Measurements from ENCODE around the gene GNAQ.
"Not testable (repeated sequence)": the region's sequence is repeated elsewhere in the genome, so short reads cannot be mapped to it uniquely, and the experiment has no call there.

The GNAQ gene

DNA sequence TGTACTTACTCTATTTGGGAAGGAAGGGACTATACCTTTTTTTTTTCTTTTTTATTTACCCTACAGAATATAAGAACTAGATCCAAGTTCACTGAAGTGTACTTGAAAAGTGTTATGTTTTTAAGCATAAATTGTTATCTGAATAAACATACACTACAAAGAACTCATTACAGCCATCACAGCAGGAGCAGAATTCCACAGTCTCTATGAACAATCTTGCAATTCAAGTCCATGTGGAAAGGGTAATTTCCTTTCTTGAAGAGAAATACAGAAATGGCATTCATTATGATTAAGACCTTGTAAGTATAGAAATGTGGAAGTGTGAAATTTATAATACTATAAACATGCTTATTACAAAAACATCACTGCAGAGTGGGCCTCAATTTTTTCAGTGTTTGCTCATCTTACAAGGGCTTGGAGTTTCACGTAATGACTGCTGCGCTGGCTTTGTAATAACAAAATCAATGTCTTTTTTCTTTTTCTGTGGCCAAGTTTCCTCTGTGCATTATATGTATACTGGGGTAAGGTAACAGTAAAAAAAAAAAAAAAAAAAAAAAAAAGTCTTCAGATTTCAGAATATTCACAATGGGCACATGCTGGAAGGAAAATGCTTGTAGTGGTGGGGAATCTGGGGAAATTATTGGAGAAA is 306.4 kb downstream of the GNAQ start:
- no peaks in the 10 kb centered on the region for H3F3A ChIP-seq (ENCODE audit: control insufficient read depth, insufficient read depth)
- no peak for TF ChIP-seq EZH2phosphoT487 (IDR thresholded peaks at IDR 0.05; ENCODE audit: borderline replicate concordance, low read length)
- TF ChIP-seq, protein P1, sequence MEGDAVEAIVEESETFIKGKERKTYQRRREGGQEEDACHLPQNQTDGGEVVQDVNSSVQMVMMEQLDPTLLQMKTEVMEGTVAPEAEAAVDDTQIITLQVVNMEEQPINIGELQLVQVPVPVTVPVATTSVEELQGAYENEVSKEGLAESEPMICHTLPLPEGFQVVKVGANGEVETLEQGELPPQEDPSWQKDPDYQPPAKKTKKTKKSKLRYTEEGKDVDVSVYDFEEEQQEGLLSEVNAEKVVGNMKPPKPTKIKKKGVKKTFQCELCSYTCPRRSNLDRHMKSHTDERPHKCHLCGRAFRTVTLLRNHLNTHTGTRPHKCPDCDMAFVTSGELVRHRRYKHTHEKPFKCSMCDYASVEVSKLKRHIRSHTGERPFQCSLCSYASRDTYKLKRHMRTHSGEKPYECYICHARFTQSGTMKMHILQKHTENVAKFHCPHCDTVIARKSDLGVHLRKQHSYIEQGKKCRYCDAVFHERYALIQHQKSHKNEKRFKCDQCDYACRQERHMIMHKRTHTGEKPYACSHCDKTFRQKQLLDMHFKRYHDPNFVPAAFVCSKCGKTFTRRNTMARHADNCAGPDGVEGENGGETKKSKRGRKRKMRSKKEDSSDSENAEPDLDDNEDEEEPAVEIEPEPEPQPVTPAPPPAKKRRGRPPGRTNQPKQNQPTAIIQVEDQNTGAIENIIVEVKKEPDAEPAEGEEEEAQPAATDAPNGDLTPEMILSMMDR (IDR thresholded peaks at IDR 0.05; ENCODE audit: low read depth, low read length, poor library complexity, severe bottlenecking), result no peak
- no peaks in the 10 kb centered on the region for H3K9me2 ChIP-seq (replicated peaks; ENCODE audit: control insufficient read depth, low read length)
- no peaks in the 10 kb centered on the region for H3K27me3 ChIP-seq (ENCODE audit: control insufficient read depth, low read length)
- H3K4me1 ChIP-seq (ENCODE audit: control insufficient read depth, low read length), result no peaks in the 10 kb centered on the region
- H3K27ac ChIP-seq (ENCODE audit: low read depth, low read length), result no peak overlapping the region
- no peak overlapping the region for H3K4me3 ChIP-seq (ENCODE audit: low read length)
- no peaks in the 10 kb centered on the region for H3K9me3 ChIP-seq (ENCODE audit: control insufficient read depth, insufficient read depth, low read length)
- no peaks in the 10 kb centered on the region for H3K79me2 ChIP-seq (ENCODE audit: control insufficient read depth, low read length)
- no peak overlapping the region for H3K4me2 ChIP-seq (ENCODE audit: low read length)
- no peaks in the 10 kb centered on the region for H3K36me3 ChIP-seq (ENCODE audit: control insufficient read depth, low read length)
- no peaks in the 10 kb centered on the region for H4K20me1 ChIP-seq (ENCODE audit: control insufficient read depth, insufficient read depth, low read depth, low read length)

DNA sequence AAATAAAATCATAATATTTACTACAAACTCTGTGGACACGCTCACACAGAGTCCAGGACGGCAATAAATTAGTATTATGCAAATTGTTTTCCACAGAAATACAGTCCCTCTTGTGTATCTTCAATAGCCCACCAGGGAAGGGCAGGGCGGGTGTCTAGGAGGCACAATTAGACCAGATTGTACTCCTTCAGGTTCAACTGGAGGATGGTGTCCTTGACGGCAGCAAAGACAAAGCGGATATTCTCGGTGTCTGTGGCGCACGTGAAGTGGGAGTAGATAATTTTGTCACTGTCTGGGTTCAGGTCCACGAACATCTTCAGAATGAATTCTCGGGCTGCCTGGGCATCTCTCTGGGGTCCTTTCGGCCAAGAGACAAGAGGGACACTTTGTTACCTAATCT is 310.5 kb downstream of the GNAQ start:
- not testable (repeated sequence) for H3K4me3 ChIP-seq (ENCODE audit: low read length); H3K79me2 ChIP-seq (ENCODE audit: control insufficient read depth, low read length); H3K36me3 ChIP-seq (ENCODE audit: control insufficient read depth, low read length); H3K27me3 ChIP-seq (ENCODE audit: control insufficient read depth, low read length); H3K4me2 ChIP-seq (ENCODE audit: low read length); H3K4me1 ChIP-seq (ENCODE audit: control insufficient read depth, low read length); H3K9me3 ChIP-seq (ENCODE audit: control insufficient read depth, insufficient read depth, low read length); H4K20me1 ChIP-seq (ENCODE audit: control insufficient read depth, insufficient read depth, low read depth, low read length); H3F3A ChIP-seq (ENCODE audit: control insufficient read depth, insufficient read depth); H3K9me2 ChIP-seq (replicated peaks; ENCODE audit: control insufficient read depth, low read length); H3K27ac ChIP-seq (ENCODE audit: low read depth, low read length)

DNA sequence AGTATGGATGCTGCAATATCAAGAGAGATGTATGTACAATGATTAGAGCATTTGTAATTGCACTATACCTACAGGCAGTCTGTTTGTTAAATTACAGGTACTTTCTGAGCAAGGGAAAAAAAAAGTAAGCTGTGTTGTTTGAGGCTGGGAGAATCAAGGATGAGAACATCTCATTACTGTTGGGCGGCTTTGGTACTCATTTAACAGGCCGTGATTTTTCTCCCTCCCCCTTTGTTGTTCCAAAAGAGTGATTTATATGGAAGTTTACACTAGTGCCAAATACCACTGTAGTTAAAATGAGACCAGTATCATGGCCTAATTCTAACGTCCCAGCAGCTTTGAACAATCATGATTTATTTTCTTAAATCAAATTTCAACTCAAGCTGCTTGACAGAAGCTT is 312.3 kb downstream of the GNAQ start:
- H3K36me3 ChIP-seq (ENCODE audit: control insufficient read depth, low read length), result no peaks in the 10 kb centered on the region
- H3K27ac ChIP-seq (ENCODE audit: low read depth, low read length), result no peak overlapping the region
- no peaks in the 10 kb centered on the region for H3K9me3 ChIP-seq (ENCODE audit: control insufficient read depth, insufficient read depth, low read length)
- H3K4me3 ChIP-seq (ENCODE audit: low read length), result no peak overlapping the region
- H3F3A ChIP-seq (ENCODE audit: control insufficient read depth, insufficient read depth), result no peaks in the 10 kb centered on the region
- no peaks in the 10 kb centered on the region for H3K4me1 ChIP-seq (ENCODE audit: control insufficient read depth, low read length)
- H3K79me2 ChIP-seq (ENCODE audit: control insufficient read depth, low read length), result no peaks in the 10 kb centered on the region
- no peak for TF ChIP-seq EZH2phosphoT487 (IDR thresholded peaks at IDR 0.05; ENCODE audit: borderline replicate concordance, low read length)
- TF ChIP-seq, protein P1 (IDR thresholded peaks at IDR 0.05; ENCODE audit: low read depth, low read length, poor library complexity, severe bottlenecking), result no peak
- no peaks in the 10 kb centered on the region for H4K20me1 ChIP-seq (ENCODE audit: control insufficient read depth, insufficient read depth, low read depth, low read length)
- no peaks in the 10 kb centered on the region for H3K9me2 ChIP-seq (replicated peaks; ENCODE audit: control insufficient read depth, low read length)
- H3K4me2 ChIP-seq (ENCODE audit: low read length), result no peak overlapping the region
- no peaks in the 10 kb centered on the region for H3K27me3 ChIP-seq (ENCODE audit: control insufficient read depth, low read length)

DNA sequence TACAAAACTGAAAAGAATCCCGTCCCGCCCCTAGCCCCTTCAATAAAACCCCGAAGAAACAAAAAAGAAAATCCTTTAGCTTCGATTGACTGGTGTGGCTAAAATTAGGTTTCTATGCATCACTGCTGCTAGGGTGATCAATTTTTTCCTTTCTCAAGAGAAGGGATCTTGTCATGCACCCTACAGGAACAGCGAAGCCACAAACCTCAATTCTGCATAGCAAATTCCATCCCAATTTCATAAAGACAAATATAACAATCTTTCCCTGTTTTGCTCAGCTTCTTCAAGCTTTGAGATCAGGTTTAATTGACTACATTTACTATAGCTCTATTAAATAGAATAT is 313.3 kb downstream of the GNAQ start:
- not testable (repeated sequence) for H3K36me3 ChIP-seq (ENCODE audit: control insufficient read depth, low read length); H3F3A ChIP-seq (ENCODE audit: control insufficient read depth, insufficient read depth); H3K4me3 ChIP-seq (ENCODE audit: low read length); H3K27me3 ChIP-seq (ENCODE audit: control insufficient read depth, low read length); H3K79me2 ChIP-seq (ENCODE audit: control insufficient read depth, low read length); H3K9me3 ChIP-seq (ENCODE audit: control insufficient read depth, insufficient read depth, low read length); H3K4me1 ChIP-seq (ENCODE audit: control insufficient read depth, low read length); H4K20me1 ChIP-seq (ENCODE audit: control insufficient read depth, insufficient read depth, low read depth, low read length); H3K4me2 ChIP-seq (ENCODE audit: low read length); H3K9me2 ChIP-seq (replicated peaks; ENCODE audit: control insufficient read depth, low read length); H3K27ac ChIP-seq (ENCODE audit: low read depth, low read length)

DNA sequence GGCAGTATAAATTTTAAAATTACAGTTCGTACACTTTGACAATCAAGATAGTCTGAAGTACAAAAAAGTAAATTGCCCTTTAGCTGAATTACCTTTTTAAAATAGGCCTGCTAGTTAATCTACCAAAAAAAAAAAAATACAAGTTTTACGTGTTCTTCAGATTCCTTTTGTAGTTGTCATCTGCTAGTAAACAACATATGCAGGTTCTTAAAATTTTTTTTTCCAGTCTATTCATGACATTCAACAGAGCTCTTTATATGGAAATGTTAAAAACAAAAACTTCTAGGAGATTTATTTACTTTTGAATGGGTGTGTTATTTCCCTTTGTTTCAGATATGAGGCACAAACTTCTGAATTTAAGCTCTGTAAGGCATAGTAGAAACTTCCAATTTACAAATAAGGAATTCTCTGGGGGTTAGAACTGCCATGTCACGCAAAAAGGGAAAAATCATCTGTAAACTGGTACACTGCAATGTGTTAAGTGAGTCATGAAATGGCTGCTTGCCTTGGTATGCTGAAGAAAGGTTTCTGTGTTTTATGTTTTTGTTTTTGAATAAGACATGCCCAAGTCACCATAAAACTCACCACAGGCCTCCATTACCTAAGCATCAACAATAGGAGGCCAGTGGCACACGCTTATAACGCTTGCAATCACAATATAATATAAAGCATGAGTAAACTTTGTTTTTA is 313.9 kb downstream of the GNAQ start:
- not testable (repeated sequence) for H3K4me2 ChIP-seq (ENCODE audit: low read length); H3K4me3 ChIP-seq (ENCODE audit: low read length); H3K4me1 ChIP-seq (ENCODE audit: control insufficient read depth, low read length); H4K20me1 ChIP-seq (ENCODE audit: control insufficient read depth, insufficient read depth, low read depth, low read length); H3K79me2 ChIP-seq (ENCODE audit: control insufficient read depth, low read length); H3K9me3 ChIP-seq (ENCODE audit: control insufficient read depth, insufficient read depth, low read length); H3K27me3 ChIP-seq (ENCODE audit: control insufficient read depth, low read length); H3K36me3 ChIP-seq (ENCODE audit: control insufficient read depth, low read length); H3K27ac ChIP-seq (ENCODE audit: low read depth, low read length); H3K9me2 ChIP-seq (replicated peaks; ENCODE audit: control insufficient read depth, low read length); H3F3A ChIP-seq (ENCODE audit: control insufficient read depth, insufficient read depth)

Measured in DOHH2 (cell line).